GM18505 (cell line): Measurements from ENCODE around the gene MRPL52.
"Not testable (repeated sequence)": the region's sequence is repeated elsewhere in the genome, so short reads cannot be mapped to it uniquely, and the experiment has no call there.

Source experiments
- ATAC-seq: cut with Tn5 transposase; IDR thresholded peaks from one replicate; pipeline ENCODE4 v1.9.1; 2021; ENCODE audit not compliant: unreplicated experiment
- POLR2A ChIP-seq: IDR thresholded peaks from 4 replicates; pipeline ENCODE4 v1.6.1; 2011; ENCODE audit warnings: borderline replicate concordance; ENCODE audit not compliant: insufficient read depth, insufficient read length; ENCODE audit errors: extremely low read depth

The MRPL52 gene

DNA sequence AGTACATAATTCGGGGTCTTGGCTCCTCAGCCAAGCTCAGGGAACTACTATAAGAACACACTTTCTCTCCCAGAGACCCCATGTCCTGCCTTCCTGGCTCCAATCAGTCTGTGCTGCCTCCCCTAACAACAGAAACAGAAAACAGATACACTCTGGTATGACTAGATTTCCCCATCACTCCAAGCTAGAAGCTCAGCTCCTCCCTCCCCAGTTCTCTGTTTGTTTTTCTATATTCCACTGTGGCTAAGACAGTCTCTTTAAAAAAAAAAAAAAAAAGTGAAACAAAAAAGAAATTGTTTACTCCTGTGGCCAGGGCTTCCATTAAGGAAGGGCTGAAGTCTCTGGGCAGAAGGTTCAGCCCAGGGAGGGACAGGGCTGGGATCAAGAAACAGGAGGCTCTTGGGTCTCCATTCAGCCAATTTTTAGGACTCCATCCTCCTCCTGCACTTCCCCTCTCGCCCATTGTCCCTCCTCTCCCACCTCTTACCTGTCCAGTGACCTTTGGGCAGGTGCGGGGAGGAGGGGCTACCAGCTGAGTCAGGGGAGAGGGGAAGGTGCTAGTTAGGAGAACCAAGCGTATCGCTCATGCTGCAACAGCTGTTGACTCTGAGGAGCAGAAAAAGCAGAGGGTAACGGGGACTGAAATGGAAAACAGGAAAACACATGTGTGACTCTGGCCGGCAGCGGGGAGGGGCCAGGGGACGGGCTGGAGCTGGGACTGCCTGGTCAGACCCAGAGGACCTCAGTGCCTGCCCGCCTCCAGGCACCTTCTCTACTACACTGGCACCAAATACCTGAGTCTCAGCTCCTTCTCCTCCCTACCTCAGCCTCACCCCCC lies 10.3 kb upstream of the MRPL52 start:
- no peak for ATAC-seq
- peak; percentile 47 for TF ChIP-seq POLR2A

DNA sequence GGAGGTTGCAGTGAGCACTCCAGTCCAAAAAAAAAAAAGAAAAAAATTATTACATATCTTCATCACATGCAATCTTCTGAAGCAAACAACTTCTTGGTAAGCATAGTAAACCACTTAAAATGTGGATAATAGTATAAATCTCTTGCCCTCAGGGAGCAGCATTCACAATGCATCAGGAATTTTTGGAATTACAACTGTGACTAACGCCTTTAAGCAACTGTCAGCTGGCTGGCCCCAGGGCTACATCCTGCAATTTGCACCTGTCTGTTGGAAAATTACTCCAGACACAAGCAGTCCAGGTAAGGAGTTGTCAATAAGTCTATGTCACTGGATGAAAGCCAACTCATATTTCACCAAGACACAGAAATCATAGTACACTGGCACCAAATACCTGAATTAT lies 9.0 kb upstream of the MRPL52 start:
- no peak for ATAC-seq
- TF ChIP-seq POLR2A = no peak

DNA sequence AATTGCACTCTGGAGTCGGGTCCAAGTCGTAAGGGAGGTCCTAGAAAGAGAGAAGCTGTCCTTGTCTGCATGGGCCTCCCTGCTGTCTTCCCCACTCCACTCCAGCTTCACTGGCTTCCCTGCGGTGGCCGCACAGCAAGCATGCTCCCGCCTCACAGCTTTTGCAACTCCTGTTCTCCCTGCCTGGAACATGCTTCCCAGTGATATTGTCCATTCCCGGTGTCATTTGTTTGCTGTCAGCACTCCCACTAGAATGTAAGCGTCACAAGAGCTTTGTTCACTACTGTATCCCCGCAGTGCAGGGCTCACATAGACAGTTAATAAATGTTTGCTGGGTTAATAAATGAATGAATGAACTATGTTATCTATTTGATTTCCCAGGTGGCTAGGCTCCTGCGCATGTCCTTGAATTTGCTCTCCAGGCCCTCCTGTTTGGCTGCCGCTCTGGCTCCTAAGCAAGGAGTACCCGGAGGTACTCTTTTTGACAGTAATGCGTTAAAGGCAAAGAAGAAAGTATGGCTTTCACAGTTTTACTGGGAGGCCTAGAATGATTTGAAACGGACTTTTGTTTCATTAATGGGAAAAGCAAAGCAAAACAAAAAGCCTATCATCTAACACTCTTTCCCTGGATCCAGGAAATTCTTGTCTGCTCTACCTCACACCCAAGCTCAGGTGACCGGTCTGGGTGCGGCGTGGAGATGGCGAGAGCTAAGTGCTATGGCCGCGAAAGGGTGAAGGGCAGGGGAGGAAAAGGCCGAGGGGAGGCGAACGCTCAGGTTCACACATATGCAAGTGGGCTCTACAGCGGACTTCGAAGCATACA lies 8.3 kb upstream of the MRPL52 start:
- TF ChIP-seq POLR2A = no peak
- ATAC-seq = no peak

DNA sequence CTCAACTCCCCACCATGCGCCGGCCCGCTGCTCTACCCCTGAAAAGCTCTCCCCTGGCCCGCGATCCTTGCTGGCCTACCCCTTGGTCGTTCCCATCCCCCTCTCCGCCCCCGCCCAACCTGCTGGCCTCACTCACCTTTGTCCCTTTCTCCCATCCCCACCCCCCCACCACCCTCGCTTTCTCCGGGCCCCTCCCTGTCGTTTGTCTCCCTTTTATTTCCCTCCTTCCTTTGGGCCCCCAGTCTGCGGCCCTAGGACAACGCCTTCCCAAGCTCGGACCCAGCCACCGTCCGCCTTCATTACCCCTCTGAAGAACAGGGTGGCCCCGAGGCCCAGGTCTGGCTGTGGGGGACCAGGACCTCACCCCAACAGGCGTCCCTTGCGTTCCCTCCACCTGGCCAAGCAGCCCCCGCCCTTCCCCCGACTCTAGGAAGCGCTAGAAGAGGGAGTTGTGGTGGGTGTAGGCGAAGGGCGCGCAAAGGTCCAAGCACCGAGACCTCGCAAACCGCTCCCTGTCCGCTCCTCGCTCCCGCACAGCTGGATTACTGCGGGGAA lies 7.6 kb upstream of the MRPL52 start:
- ATAC-seq = no peak
- TF ChIP-seq POLR2A = no peak

DNA sequence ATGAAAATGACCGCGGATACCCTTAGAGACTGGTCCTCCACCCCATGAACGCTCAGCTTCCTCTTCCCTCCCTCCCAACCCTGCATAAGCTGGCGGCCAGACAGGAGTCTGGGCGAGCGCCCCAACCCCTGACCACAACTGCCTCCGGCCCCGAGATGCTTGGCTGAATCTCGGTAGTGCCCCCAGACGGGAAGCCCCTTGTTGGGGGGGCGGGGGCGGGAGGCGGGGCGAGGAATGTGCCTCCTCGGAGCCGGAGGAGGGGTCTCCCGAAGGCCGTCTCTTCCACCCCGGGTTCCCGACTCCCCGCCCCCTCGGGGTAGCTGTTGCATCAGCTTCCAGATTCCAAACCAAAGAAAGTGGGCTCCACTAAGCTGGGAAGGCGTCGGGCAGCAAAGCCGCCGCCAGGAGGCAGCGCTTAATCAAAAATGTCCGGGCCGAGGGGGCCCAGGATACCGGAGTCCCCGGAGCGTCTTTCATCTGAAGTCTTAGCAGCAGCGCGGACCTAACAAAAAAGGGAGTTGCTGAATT lies 7.1 kb upstream of the MRPL52 start:
- TF ChIP-seq POLR2A = peak; percentile 22
- ATAC-seq = peak; percentile 42

DNA sequence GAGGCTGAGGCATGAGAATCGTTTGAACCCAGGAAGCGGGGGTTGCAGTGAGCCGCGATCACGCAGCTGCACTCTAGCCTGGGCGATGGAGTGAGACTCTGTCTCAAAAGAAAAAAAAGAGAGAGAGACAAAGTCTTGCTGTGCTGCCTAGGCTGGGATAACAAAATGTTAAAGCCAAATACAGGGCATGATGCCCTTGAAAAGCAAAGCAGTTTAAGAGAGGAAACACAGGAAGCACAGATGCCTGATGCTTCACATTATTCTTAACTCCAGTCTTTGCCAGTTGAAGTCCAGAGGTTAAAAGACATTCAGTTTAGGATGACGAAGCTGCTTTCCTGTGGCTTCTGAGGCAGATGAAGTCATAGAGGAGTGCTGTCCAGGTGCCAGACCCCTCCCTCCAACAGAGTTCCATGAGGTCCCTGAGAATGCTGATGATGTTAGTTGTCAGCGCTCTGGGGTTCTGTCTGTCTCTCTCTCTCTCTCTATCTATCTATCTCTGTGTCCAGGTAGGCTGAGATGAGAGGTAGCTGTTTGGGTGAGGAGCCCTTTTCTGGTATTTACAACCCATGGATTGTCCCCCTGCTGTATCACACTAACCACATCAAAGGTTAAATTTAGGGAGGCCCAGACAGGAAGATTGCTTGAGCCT lies 4.9 kb upstream of the MRPL52 start:
- no peak for ATAC-seq
- TF ChIP-seq POLR2A = no peak

DNA sequence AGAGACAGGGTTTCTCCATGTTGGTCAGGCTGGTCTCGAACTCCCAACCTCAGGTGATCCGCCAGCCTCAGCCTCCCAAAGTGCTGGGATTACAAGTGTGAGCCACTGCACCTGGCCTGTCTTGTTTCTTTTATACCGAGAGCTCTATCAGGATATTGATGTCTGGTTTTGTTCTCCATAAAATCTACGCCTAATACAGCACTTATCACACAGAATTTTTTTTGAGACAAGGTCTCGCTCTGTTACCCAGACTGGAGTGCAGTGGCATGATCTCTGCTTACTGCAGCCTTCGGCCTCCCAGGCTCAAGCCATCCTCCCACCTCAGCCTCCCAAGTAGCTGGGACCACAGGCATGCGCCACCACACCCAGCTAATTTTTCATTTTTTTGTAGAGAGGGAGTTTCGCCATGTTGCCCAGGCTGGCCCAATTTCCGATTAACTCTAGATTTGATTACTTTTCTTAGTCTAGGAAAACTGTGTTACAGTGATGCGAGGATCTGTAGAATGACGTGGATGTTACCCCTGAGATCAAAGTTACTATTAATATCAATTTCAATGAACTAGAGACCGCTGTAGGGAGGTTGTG lies 519 bp upstream of the MRPL52 start:
- ATAC-seq = not testable (repeated sequence)

DNA sequence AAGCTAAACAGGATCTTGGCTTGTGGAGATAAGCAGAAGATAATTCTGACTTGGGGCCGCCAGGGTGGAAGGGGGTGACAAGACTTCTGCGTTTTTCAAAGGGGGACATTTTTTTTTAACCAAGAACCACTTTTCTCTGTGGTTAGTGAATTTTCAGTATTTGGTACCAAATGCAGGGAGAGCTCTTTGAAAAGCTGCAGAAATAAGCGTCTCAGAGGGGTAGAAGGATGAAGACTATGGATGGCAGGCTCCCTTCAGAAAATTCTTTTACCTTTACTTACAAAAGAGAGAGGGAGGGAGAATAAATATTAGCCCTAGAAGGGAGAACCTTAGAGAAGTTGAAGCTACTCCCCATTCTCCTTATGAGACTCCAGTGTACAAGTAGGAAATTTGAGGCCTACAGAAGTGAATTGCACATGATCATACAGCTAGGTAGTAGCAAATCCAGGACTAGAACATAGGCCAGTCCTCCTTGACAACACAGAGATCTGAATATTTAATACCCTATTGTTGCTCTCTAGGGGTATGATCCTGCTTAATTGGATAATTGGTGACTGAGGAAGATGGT lies 840 bp downstream of the MRPL52 start:
- ATAC-seq = no peak
- no peak for TF ChIP-seq POLR2A

DNA sequence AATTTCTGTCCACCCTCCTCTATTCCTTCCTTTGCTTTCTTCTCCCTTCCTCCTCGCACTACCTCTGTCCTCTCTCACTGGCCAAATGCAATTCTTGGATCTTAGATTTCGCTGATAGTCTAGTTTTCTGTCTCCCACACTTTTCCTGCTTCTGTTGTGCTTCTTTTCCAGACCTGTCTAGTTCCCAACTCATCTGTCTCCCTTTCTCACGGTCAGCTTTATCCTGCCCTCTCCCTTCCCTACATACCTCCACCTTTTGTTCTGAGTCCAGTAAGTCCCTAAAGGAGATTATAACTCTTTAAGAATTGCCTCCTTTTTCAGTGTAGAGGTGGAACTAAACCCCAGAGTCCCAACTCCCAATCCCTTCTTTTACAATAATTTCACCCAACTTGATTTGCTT lies 5.8 kb downstream of the MRPL52 start:
- TF ChIP-seq POLR2A = no peak
- no peak for ATAC-seq

DNA sequence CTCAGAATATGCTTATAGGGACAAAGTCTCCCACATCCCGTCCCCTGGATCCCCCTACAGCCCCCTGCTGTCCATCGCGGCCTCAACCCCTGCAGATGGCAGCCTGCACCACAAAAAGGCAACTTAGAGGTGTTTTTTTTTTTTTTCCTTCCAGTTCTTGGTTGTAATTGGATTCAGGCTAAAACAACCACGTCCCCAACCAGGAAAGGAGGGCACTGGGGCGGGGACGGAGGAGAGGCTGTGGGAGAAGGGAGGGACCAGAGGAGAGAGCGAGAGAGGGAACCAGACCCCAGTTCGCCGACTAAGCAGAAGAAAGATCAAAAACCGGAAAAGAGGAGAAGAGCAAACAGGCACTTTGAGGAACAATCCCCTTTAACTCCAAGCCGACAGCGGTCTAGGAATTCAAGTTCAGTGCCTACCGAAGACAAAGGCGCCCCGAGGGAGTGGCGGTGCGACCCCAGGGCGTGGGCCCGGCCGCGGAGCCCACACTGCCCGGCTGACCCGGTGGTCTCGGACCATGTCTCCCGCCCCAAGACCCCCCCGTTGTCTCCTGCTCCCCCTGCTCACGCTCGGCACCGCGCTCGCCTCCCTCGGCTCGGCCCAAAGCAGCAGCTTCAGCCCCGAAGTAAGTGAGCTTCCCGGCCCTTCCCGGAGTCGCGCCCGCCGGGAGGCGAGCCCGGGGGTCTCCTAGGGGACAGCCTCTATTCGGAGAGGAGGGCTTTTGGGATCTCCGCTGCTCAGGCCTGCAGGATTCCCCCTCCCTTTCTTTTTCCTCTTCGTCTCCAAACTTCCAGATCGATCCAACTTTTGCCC lies 6.8 kb downstream of the MRPL52 start, which contains the start of gene MMP14:
TSS of gene MMP14 (plus strand) at position 285 of the 813 bp plus-strand sequence. CDS start at position 518, 233 bp downstream.
- TF ChIP-seq POLR2A = no peak
- ATAC-seq = no peak

DNA sequence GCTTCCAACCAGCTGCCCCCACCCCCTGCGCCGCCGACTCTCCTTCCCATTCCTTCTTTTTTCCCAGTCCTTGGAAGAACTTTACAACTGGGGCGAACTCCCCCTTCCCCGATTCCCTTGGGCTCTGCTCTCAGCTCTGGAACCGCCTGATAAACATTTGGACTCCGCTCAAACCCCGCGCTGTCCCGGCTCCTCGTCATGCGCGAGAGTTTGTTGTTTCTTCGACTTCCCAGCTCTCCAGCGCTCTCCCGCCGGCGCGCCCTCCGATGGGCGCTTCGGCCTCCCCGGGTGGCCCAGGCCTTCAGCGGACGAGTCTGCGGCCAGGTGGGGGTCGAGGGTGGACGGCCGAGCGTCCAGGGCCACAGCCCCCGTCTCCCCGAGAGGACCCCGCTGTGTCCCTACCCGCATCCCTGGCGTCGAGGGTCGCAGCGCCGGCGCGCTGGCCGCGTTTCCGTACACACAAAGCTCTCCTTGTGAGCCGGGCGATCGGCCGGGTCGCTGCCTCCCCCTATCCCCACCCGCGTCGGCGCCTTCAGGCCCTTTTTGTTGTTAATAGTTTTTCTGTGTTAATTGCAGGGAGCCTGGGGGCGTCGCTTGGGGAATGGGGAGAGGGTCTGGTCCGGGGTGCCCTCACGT lies 7.5 kb downstream of the MRPL52 start:
- TF ChIP-seq POLR2A = no peak
- no peak for ATAC-seq

DNA sequence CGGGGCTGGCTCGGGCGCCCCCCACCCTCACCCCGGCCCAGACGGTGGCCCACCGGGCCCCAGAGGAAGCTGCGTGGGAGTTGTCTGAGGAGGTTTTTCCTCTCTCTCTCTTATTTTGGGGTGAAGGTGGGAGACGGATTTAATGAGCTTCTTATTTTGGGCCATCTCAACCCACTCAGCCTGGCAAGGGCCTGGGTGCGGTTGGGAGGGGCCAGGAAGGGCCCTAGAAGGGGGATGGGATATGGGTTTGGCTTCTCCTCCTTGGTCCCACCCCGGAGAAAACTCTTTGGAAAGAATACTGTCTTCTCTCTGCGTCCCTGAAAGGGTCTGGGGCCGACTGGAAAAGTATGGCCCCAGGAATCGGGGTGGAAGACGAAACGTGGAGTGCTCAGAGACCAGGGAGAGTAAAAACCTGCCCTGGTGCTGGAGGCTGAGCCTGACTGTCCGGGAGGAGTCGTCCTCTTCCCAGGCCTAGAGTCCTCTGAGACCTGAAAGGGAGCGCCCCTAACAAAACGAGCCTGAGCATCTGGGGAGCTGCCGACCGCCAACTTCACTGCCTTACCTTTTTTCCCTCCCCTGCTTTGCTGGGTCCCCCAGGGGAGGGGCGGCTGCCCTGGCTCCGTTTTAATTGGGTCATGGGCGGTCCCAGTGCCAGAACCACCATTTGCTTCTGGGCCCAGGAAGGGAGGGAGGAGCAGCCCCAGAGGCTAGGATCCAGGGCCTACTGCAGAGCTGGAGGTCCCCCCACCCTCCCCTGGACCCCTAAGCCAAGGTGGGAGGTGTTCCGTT lies 8.3 kb downstream of the MRPL52 start:
- TF ChIP-seq POLR2A = no peak
- ATAC-seq = no peak
